ENCODE measurements around the gene FAM136A. TPM values are rescaled to one million over a fixed set of nuclear protein-coding genes. Genes with fewer than 3 reads are reported as not detected.
"Not testable (repeated sequence)": the region's sequence is repeated elsewhere in the genome, so short reads cannot be mapped to it uniquely, and the experiment has no call there.

Gene FAM136A
- total RNA-seq, 1 experiment from 2014 or later: 120 TPM

GRCh38 chr2:70282439-70282838 is 19.4 kb downstream of the FAM136A start:
- intact Hi-C loops (cut with micrococcal nuclease; ENCODE audit: unreplicated experiment): no loop called here
- H3K36me3 ChIP-seq (ENCODE audit: control insufficient read depth, insufficient read depth, low read length): no peaks in the 10 kb centered on the region; the same call in none of the 2 replicates
- CTCF ChIA-PET: no interaction called here

GRCh38 chr2:70280242-70280798 is 21.5 kb downstream of the FAM136A start:
- Histone ChIP-seq H3K27me3 (replicated peaks; ENCODE audit: control insufficient read depth, insufficient read depth, low read length) (no peaks in the 10 kb centered on the region), H3K36me3 (ENCODE audit: control insufficient read depth, insufficient read depth, low read length) (peaks cover 2% of the 10 kb centered on the region), H3K9me3 (no peaks in the 10 kb centered on the region), H3K4me1 (no peaks in the 10 kb centered on the region), H3K4me3 (ENCODE audit: low read depth, low read length) (no peak overlapping the region)
- no peak for DNase-seq
- no peaks in the 10 kb centered on the region for H3K9me3 Mint-ChIP-seq (ENCODE audit: unreplicated experiment)
- H3K27me3 Mint-ChIP-seq (ENCODE audit: insufficient read depth, unreplicated experiment): no peaks in the 10 kb centered on the region
- H3K36me3 Mint-ChIP-seq (ENCODE audit: insufficient read depth, unreplicated experiment): peaks cover 83% of the 10 kb centered on the region
- no peak overlapping the region for H3K4me3 Mint-ChIP-seq (ENCODE audit: unreplicated experiment)
- ChIA-PET POLR2A (interaction anchor here (1.0 kb wide), 1 partner anchor 13 kb away, joined by 4 read pairs; the partner anchor contains the start of gene SNRPG), CTCF (no interaction called here)
- BruUV-seq (replicated peaks): TSS peak; percentile 18
- peaks cover 7% of the 10 kb centered on the region for H3K4me1 Mint-ChIP-seq (ENCODE audit: low read depth, unreplicated experiment)
- intact Hi-C loops (cut with micrococcal nuclease; ENCODE audit: unreplicated experiment): no loop called here
- no peak overlapping the region for H3K27ac Mint-ChIP-seq (ENCODE audit: unreplicated experiment)
- no peak for TF ChIP-seq CTCF (IDR thresholded peaks at IDR 0.05; ENCODE audit: insufficient read depth in 1 of 2, low read depth in 1 of 2, low read length in 1 of 2, severe bottlenecking in 1 of 2, unreplicated experiment in 1 of 2)

More at GRCh38 chr2:70282439-70282838, 19.4 kb downstream of the FAM136A start:
- no peak overlapping the region for H3K4me3 Mint-ChIP-seq (ENCODE audit: unreplicated experiment)
- H3K27ac Mint-ChIP-seq (ENCODE audit: unreplicated experiment): no peak overlapping the region
- no peaks in the 10 kb centered on the region for H3K4me1 ChIP-seq
- H3K27me3 Mint-ChIP-seq (ENCODE audit: insufficient read depth, unreplicated experiment): no peaks in the 10 kb centered on the region
- H3K4me1 Mint-ChIP-seq (ENCODE audit: low read depth, unreplicated experiment): peaks cover 13% of the 10 kb centered on the region
- H3K36me3 Mint-ChIP-seq (ENCODE audit: insufficient read depth, unreplicated experiment): peaks cover 83% of the 10 kb centered on the region
- no peaks in the 10 kb centered on the region for H3K9me3 ChIP-seq
- H3K9me3 Mint-ChIP-seq (ENCODE audit: unreplicated experiment): no peaks in the 10 kb centered on the region
- no peaks in the 10 kb centered on the region for H3K27me3 ChIP-seq (replicated peaks; ENCODE audit: control insufficient read depth, insufficient read depth, low read length)
- TF ChIP-seq CTCF (IDR thresholded peaks at IDR 0.05; ENCODE audit: insufficient read depth in 1 of 2, low read depth in 1 of 2, low read length in 1 of 2, severe bottlenecking in 1 of 2, unreplicated experiment in 1 of 2): no peak
- no peak for DNase-seq
- POLR2A ChIA-PET: interaction anchor here (0.7 to 0.9 kb wide), 2 partner anchors 11 to 89 kb away, joined by 4 read pairs; partner anchors contain the start of gene SNRPG
- no peak overlapping the region for H3K4me3 ChIP-seq (ENCODE audit: low read depth, low read length)
- no TSS peak for BruUV-seq (replicated peaks)

- H3K36me3 ChIP-seq (ENCODE audit: control insufficient read depth, insufficient read depth, low read length): no peaks in the 10 kb centered on the region; the same call in 1 of the 2 replicates
- intact Hi-C loops (cut with micrococcal nuclease; ENCODE audit: unreplicated experiment): no loop called here
- Mint-ChIP-seq H3K27me3 (ENCODE audit: insufficient read depth, unreplicated experiment) (no peaks in the 10 kb centered on the region), H3K9me3 (ENCODE audit: unreplicated experiment) (peaks cover 11% of the 10 kb centered on the region), H3K4me1 (ENCODE audit: low read depth, unreplicated experiment) (no peaks in the 10 kb centered on the region), H3K4me3 (ENCODE audit: unreplicated experiment) (no peak overlapping the region), H3K36me3 (ENCODE audit: insufficient read depth, unreplicated experiment) (peaks cover 43% of the 10 kb centered on the region), H3K27ac (ENCODE audit: unreplicated experiment) (no peak overlapping the region)
- DNase-seq: no peak
- no peaks in the 10 kb centered on the region for H3K4me1 ChIP-seq
- no peak overlapping the region for H3K4me3 ChIP-seq (ENCODE audit: low read depth, low read length)
- CTCF ChIA-PET: interaction anchor here (0.6 to 0.9 kb wide), 4 partner anchors 12 to 1350 kb away, joined by 3 to 4 read pairs (median 3); partner anchors contain the start of genes FAM136A and PCYOX1
- H3K9me3 ChIP-seq: no peaks in the 10 kb centered on the region
- BruUV-seq (replicated peaks): no TSS peak
- POLR2A ChIA-PET: interaction anchor here (0.9 to 1.0 kb wide), 2 partner anchors 13 to 23 kb away, joined by 4 to 10 read pairs; partner anchors contain the start of genes PCYOX1 and SNRPG
- TF ChIP-seq CTCF (IDR thresholded peaks at IDR 0.05; ENCODE audit: insufficient read depth in 1 of 2, low read depth in 1 of 2, low read length in 1 of 2, severe bottlenecking in 1 of 2, unreplicated experiment in 1 of 2): no peak
- H3K27me3 ChIP-seq (replicated peaks; ENCODE audit: control insufficient read depth, insufficient read depth, low read length): no peaks in the 10 kb centered on the region
These were observed 31.5 kb downstream of the FAM136A start for GRCh38 chr2:70270323-70270722.

- H3K36me3 ChIP-seq (ENCODE audit: control insufficient read depth, insufficient read depth, low read length); BruUV-seq (replicated peaks); H3K4me1 ChIP-seq; H3K4me3 Mint-ChIP-seq (ENCODE audit: unreplicated experiment); H3K27me3 ChIP-seq (replicated peaks; ENCODE audit: control insufficient read depth, insufficient read depth, low read length); H3K4me1 Mint-ChIP-seq (ENCODE audit: low read depth, unreplicated experiment); DNase-seq; H3K4me3 ChIP-seq (ENCODE audit: low read depth, low read length); H3K9me3 ChIP-seq; H3K27me3 Mint-ChIP-seq (ENCODE audit: insufficient read depth, unreplicated experiment); intact Hi-C loops (cut with micrococcal nuclease; ENCODE audit: unreplicated experiment); H3K27ac Mint-ChIP-seq (ENCODE audit: unreplicated experiment): not testable (repeated sequence)
- ChIA-PET POLR2A (interaction anchor here (0.9 to 1.0 kb wide), 2 partner anchors 12 to 24 kb away, joined by 4 to 10 read pairs; partner anchors contain the start of genes PCYOX1 and SNRPG), CTCF (interaction anchor here (0.6 to 0.9 kb wide), 3 partner anchors 12 to 32 kb away, joined by 3 to 4 read pairs (median 3); partner anchors contain the start of genes FAM136A and PCYOX1)
- Mint-ChIP-seq H3K9me3 (ENCODE audit: unreplicated experiment) (peaks cover 11% of the 10 kb centered on the region), H3K36me3 (ENCODE audit: insufficient read depth, unreplicated experiment) (peaks cover 40% of the 10 kb centered on the region)
These were observed 32.2 kb downstream of the FAM136A start for GRCh38 chr2:70269422-70270302.
